ENCODE results near the gene KIF26A. TPM values are rescaled to one million over a fixed set of nuclear protein-coding genes. Genes with fewer than 3 reads are reported as not detected.
A peak's percentile ranks its signal among the peaks of the same experiment; 100 is the strongest.

KIF26A gene
- total RNA-seq, 1 donor from 2014 or later, result 15.0 TPM

- no peaks in the 10 kb centered on the region for H3K9me3 Mint-ChIP-seq
- DNase-seq (ENCODE audit: low read depth, low spot score), result no peak
Observed at GRCh38 chr14:104145826-104146601, 7.6 kb downstream of the KIF26A start.

GRCh38 chr14:104146651-104147345, 8.4 kb downstream of the KIF26A start:
- Mint-ChIP-seq H3K4me1 (peaks cover 23% of the 10 kb centered on the region), H3K27me3 (ENCODE audit: low read depth) (no peaks in the 10 kb centered on the region), H3K27ac (ENCODE audit: unreplicated experiment) (no peak overlapping the region), H3K36me3 (ENCODE audit: low read depth) (no peaks in the 10 kb centered on the region), H3K9me3 (no peaks in the 10 kb centered on the region), H3K4me3 (no peak overlapping the region)
- no peak for DNase-seq (ENCODE audit: low read depth, low spot score)
- no peak for TF ChIP-seq CTCF (conservative IDR thresholded peaks at IDR 0.05)

More at GRCh38 chr14:104145826-104146601, 7.6 kb downstream of the KIF26A start:
- no peaks in the 10 kb centered on the region for H3K36me3 Mint-ChIP-seq (ENCODE audit: low read depth)
- no peaks in the 10 kb centered on the region for H3K27me3 Mint-ChIP-seq (ENCODE audit: low read depth)
- TF ChIP-seq CTCF (conservative IDR thresholded peaks at IDR 0.05), result no peak
- no peak overlapping the region for H3K4me3 Mint-ChIP-seq
- peaks cover 19% of the 10 kb centered on the region for H3K4me1 Mint-ChIP-seq
- no peak overlapping the region for H3K27ac Mint-ChIP-seq (ENCODE audit: unreplicated experiment)

GRCh38 chr14:104147346-104148125, 9.1 kb downstream of the KIF26A start:
- no peaks in the 10 kb centered on the region for H3K36me3 Mint-ChIP-seq (ENCODE audit: low read depth)
- H3K27ac Mint-ChIP-seq (ENCODE audit: unreplicated experiment), result no peak overlapping the region
- no peaks in the 10 kb centered on the region for H3K27me3 Mint-ChIP-seq (ENCODE audit: low read depth)
- H3K9me3 Mint-ChIP-seq, result no peaks in the 10 kb centered on the region
- no peak for DNase-seq (ENCODE audit: low read depth, low spot score)
- H3K4me3 Mint-ChIP-seq, result no peak overlapping the region
- peaks cover 24% of the 10 kb centered on the region for H3K4me1 Mint-ChIP-seq
- TF ChIP-seq CTCF (conservative IDR thresholded peaks at IDR 0.05), result no peak

GRCh38 chr14:104148433-104149277, 10.3 kb downstream of the KIF26A start:
- H3K27ac Mint-ChIP-seq (ENCODE audit: unreplicated experiment), result peak overlapping the region; percentile 35
- no peaks in the 10 kb centered on the region for H3K27me3 Mint-ChIP-seq (ENCODE audit: low read depth)
- peaks cover 24% of the 10 kb centered on the region for H3K4me1 Mint-ChIP-seq
- H3K4me3 Mint-ChIP-seq, result no peak overlapping the region
- no peak for DNase-seq (ENCODE audit: low read depth, low spot score)
- H3K36me3 Mint-ChIP-seq (ENCODE audit: low read depth), result no peaks in the 10 kb centered on the region
- no peak for TF ChIP-seq CTCF (conservative IDR thresholded peaks at IDR 0.05)
- no peaks in the 10 kb centered on the region for H3K9me3 Mint-ChIP-seq

GRCh38 chr14:104149278-104149595, 10.8 kb downstream of the KIF26A start:
- Mint-ChIP-seq H3K9me3 (no peaks in the 10 kb centered on the region), H3K27me3 (ENCODE audit: low read depth) (no peaks in the 10 kb centered on the region), H3K4me3 (no peak overlapping the region), H3K36me3 (ENCODE audit: low read depth) (no peaks in the 10 kb centered on the region), H3K4me1 (peaks cover 24% of the 10 kb centered on the region), H3K27ac (ENCODE audit: unreplicated experiment) (no peak overlapping the region)
- DNase-seq (ENCODE audit: low read depth, low spot score), result no peak
- no peak for TF ChIP-seq CTCF (conservative IDR thresholded peaks at IDR 0.05)
